Psoas muscle (tissue), 8 donors: Measurements from ENCODE around the gene PPP5C. TPM values are rescaled to one million over a fixed set of nuclear protein-coding genes. Genes with fewer than 3 reads are reported as not detected.
"Not testable (repeated sequence)": the region's sequence is repeated elsewhere in the genome, so short reads cannot be mapped to it uniquely, and the experiment has no call there.

Experiments used
- ATAC-seq, 4 donors: fragments of 200-7000 bp; cut with Tn5 transposase; one replicate each; pipeline ENCODE4 v1.9.1; 2020; ENCODE audit warnings: moderate library complexity in 3 of 4, mild to moderate bottlenecking in 2 of 4
- DNase-seq, 2 donors: peaks; one replicate each; pipeline ENCODE4 v3.0.0-alpha.2; 2020
- H3K27ac ChIP-seq: fragments of 200-600 bp; one replicate; pipeline ENCODE4 v1.8.0; 2022
- H3K27me3 ChIP-seq, 3 donors: fragments of 200-600 bp in 1 of 3; one replicate each; pipeline versions ENCODE4 v1.6.1 to v1.8.0; 2013 to 2022; ENCODE audit warnings: low read length in 2 of 3, mild to moderate bottlenecking in 2 of 3, moderate library complexity in 1 of 3; ENCODE audit not compliant: insufficient read depth in 3 of 3
- H3K36me3 ChIP-seq, 2 donors: fragments of 200-600 bp in 1 of 2; one replicate each; pipeline versions ENCODE4 v1.6.1 to v1.8.0; 2013 to 2022; ENCODE audit warnings: low read depth in 1 of 2, mild to moderate bottlenecking in 1 of 2, moderate library complexity in 1 of 2; ENCODE audit not compliant: insufficient read depth in 1 of 2
- H3K4me1 ChIP-seq: fragments of 200-600 bp; one replicate; pipeline ENCODE4 v1.8.0; 2022
- H3K4me3 ChIP-seq: fragments of 200-600 bp; one replicate; pipeline ENCODE4 v1.8.0; 2022; ENCODE audit warnings: mild to moderate bottlenecking
- H3K9me3 ChIP-seq: fragments of 200-600 bp; one replicate; pipeline ENCODE4 v1.8.0; 2022
- WGBS, 3 donors: extraction: QIAGEN DNeasy Blood & Tissue Kit; methylation state at CpG; one replicate each; pipeline versions ENCODE4 v1.1.6 to v1.1.7; 2013; 5-methylcytosine and 5-hydroxymethylcytosine counted together
- intact Hi-C, 2 donors: fragments of 100-400 bp; cut with DNase I; formaldehyde crosslinking; loops; one replicate each; pipeline versions ENCODE4 v1.11.0 to v1.14.2; 2022
- polyA plus RNA-seq, 3 donors: library from polyadenylated mRNA; stranded (reverse); fragments of 200-250 nt; gene quantifications; one replicate each; pipeline ENCODE4 v1.2.3, GENCODE V29; 2013
- total RNA-seq, 4 donors: library from RNA; stranded (reverse); fragmentation: NEBNext Ultra II Directional in 2 of 4; extraction: Animal tissue kit (Norgen Biotek cat#: 25700) in 2 of 4; gene quantifications; one replicate each; pipeline versions ENCODE4 v1.2.1 to v1.2.4, GENCODE V29; 2021 to 2023
- TF ChIP-seq, protein P1 (sequence below): fragments of 200-600 bp; IDR thresholded peaks from one replicate; pipeline ENCODE4 v1.8.0; 2022; ENCODE audit warnings: antibody characterized with exemption
- donor health status: healthy with polysubstance abuse.
- donor health status: DM: no; HTN: no; CAD: no; lungs with moderate emphysema.
- donor health status: Bipolar disorder and iron deficiency.
- donor health status: healthy.
- donor health status: DM: yes; HTN: yes; CAD: no.
- donor health status: DM: no; HTN: no; CAD: no.
- donor health status: DM: no; HTN: no; CAD: no.
- donor health status: DM: yes; HTN: yes; CAD: no.

The PPP5C gene
- total and polyA plus RNA-seq, 7 donors: 39.7 to 73.6 (median 51.9) TPM

GRCh38 chr19:46431824-46432223, 84.9 kb downstream of the PPP5C start:
- Histone ChIP-seq H3K4me3 (no peak overlapping the region), H3K4me1 (no peaks in the 10 kb centered on the region), H3K9me3 (no peaks in the 10 kb centered on the region), H3K27ac (no peak overlapping the region), H3K36me3 (no peaks in the 10 kb centered on the region), H3K27me3 (peaks cover 0 to 41% (median 5%) of the 10 kb centered on the region in 3 donors)
- ATAC-seq (no peak), DNase-seq (no peak)
- TF ChIP-seq, protein P1, sequence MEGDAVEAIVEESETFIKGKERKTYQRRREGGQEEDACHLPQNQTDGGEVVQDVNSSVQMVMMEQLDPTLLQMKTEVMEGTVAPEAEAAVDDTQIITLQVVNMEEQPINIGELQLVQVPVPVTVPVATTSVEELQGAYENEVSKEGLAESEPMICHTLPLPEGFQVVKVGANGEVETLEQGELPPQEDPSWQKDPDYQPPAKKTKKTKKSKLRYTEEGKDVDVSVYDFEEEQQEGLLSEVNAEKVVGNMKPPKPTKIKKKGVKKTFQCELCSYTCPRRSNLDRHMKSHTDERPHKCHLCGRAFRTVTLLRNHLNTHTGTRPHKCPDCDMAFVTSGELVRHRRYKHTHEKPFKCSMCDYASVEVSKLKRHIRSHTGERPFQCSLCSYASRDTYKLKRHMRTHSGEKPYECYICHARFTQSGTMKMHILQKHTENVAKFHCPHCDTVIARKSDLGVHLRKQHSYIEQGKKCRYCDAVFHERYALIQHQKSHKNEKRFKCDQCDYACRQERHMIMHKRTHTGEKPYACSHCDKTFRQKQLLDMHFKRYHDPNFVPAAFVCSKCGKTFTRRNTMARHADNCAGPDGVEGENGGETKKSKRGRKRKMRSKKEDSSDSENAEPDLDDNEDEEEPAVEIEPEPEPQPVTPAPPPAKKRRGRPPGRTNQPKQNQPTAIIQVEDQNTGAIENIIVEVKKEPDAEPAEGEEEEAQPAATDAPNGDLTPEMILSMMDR: no peak
- intact Hi-C loops: no loop called here
- WGBS, 3 donors: 31 to 43% (median 36%) methylated on average over 9 to 10 of the region's 10 CpGs

GRCh38 chr19:46433470-46433869, 86.6 kb downstream of the PPP5C start:
- H3K27ac ChIP-seq, H3K4me1 ChIP-seq, H3K4me3 ChIP-seq, ATAC-seq, intact Hi-C loops, DNase-seq, H3K9me3 ChIP-seq, H3K36me3 ChIP-seq: not testable (repeated sequence)
- peaks cover 0 to 27% (median 3%) of the 10 kb centered on the region in 3 donors for H3K27me3 ChIP-seq
- WGBS, 3 donors: 73 to 78% (median 78%) methylated on average over 7 of the region's 7 CpGs

GRCh38 chr19:46435009-46435408, 88.1 kb downstream of the PPP5C start:
- DNase-seq (no peak), ATAC-seq (no peak)
- no peak overlapping the region for H3K4me3 ChIP-seq
- TF ChIP-seq, protein P1: no peak
- no peak overlapping the region for H3K27ac ChIP-seq
- intact Hi-C loops: no loop called here
- H3K4me1 ChIP-seq: no peaks in the 10 kb centered on the region
- H3K9me3 ChIP-seq: no peaks in the 10 kb centered on the region
- peaks cover 0 to 13% (median 2%) of the 10 kb centered on the region in 3 donors for H3K27me3 ChIP-seq
- 44 to 57% (median 47%) methylated on average over 6 of the region's 6 CpGs for WGBS, 3 donors
- no peaks in the 10 kb centered on the region for H3K36me3 ChIP-seq

DNA sequence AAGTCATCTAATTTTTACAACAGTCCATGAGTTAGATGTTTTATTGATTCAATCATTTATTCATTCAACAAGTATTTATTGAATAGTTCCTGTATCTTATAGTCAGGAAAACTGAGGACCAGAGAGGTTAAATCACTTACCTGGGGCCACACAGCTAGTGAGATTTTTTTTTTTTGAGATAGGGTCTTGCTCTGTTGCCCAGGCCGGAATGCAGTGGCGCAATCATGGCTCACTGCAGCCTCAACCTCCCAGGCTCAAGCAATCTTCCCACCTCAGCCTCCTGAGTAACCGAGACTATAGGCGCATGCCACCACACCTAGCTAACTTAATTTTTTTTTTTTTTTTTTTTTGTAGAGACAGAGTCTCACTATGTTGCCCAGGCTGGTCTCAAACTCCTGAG, 88.8 kb downstream of the PPP5C start:
- DNase-seq, H3K4me3 ChIP-seq, H3K4me1 ChIP-seq, H3K36me3 ChIP-seq, H3K27ac ChIP-seq, intact Hi-C loops, ATAC-seq, H3K9me3 ChIP-seq: not testable (repeated sequence)
- WGBS, 3 donors: 96 to 100% (median 99%) methylated on average over 4 of the region's 4 CpGs
- peaks cover 0 to 12% (median 2%) of the 10 kb centered on the region in 3 donors for H3K27me3 ChIP-seq

Other genes with a start within 250 kb of the PPP5C start
- not detected for gene IGFL3, start 222.4 kb upstream of the PPP5C start, total RNA-seq
- not detected for gene IGFL3, start 222.4 kb upstream of the PPP5C start, polyA plus RNA-seq
- not detected for gene IGFL2, start 198.8 kb upstream of the PPP5C start, total RNA-seq
- not detected for gene IGFL2, start 198.8 kb upstream of the PPP5C start, polyA plus RNA-seq
- not detected for gene IGFL1, start 117.3 kb upstream of the PPP5C start, total RNA-seq
- gene IGFL1, start 117.3 kb upstream of the PPP5C start, polyA plus RNA-seq: not detected
- gene HIF3A, start 50.0 kb upstream of the PPP5C start, total RNA-seq: 10 to 100 TPM in 3 of 4 donors, 1 to 10 TPM in 1; 1.6 to 20.4 (median 11.7) TPM
- gene HIF3A, start 50.0 kb upstream of the PPP5C start, polyA plus RNA-seq: 10 to 100 TPM in 1 of 3 donors, 1 to 10 TPM in 2; 5.3 to 12.1 (median 9.0) TPM
- 1 to 10 TPM; 1.1 to 7.0 (median 2.4) TPM for gene CCDC8, start 66.5 kb downstream of the PPP5C start, total RNA-seq
- gene CCDC8, start 66.5 kb downstream of the PPP5C start, polyA plus RNA-seq: 1 to 10 TPM in 1 of 3 donors, under 1 TPM in 2; 0.51 to 1.6 (median 0.84) TPM
- gene PNMA8C, start 81.8 kb downstream of the PPP5C start, total RNA-seq: not detected
- under 1 TPM in 1 of 3 donors, not detected in 2; 0.01 TPM for gene PNMA8C, start 81.8 kb downstream of the PPP5C start, polyA plus RNA-seq
- gene PNMA8A, start 124.5 kb downstream of the PPP5C start, total RNA-seq: 1 to 10 TPM in 2 of 4 donors, under 1 TPM in 2; 0.48 to 3.8 (median 1.5) TPM
- 1 to 10 TPM in 1 of 3 donors, under 1 TPM in 2; 0.11 to 2.2 (median 0.38) TPM for gene PNMA8A, start 124.5 kb downstream of the PPP5C start, polyA plus RNA-seq
- under 1 TPM; 0.17 to 0.52 (median 0.43) TPM for gene PNMA8B, start 148.8 kb downstream of the PPP5C start, total RNA-seq
- gene PNMA8B, start 148.8 kb downstream of the PPP5C start, polyA plus RNA-seq: under 1 TPM; 0.16 to 0.43 (median 0.18) TPM